B cell (primary cell): ENCODE results near the gene MICAL3. TPM values are rescaled to one million over a fixed set of nuclear protein-coding genes. Genes with fewer than 3 reads are reported as not detected.

Experiments used
- ATAC-seq: fragments of 200-7000 bp; cut with Tn5 transposase; one replicate; pipeline ENCODE4 v1.10.0; 2021; ENCODE audit warnings: low read depth, mild to moderate bottlenecking, moderate number of reproducible peaks, moderate library complexity
- CTCF ChIA-PET: fragments of 350-600 bp; sonication (Branson Sonifier 250); formaldehyde crosslinking; loops from one replicate; lab custom pipeline; 2021; ENCODE audit warnings: antibody characterized with exemption, inconsistent platforms; lab: Charles Lee
- POLR2A ChIA-PET: fragments of 350-600 bp; sonication (Branson Sonifier 250); formaldehyde crosslinking; loops from one replicate; lab custom pipeline; 2021; ENCODE audit warnings: antibody characterized with exemption; lab: Charles Lee
- DNase-seq: peaks from one replicate; pipeline ENCODE4 v3.0.0; 2013
- H2AFZ ChIP-seq: 2 replicates; pipeline ENCODE4 v1.6.1; 2012; ENCODE audit warnings: mild to moderate bottlenecking, low read depth, low read length; ENCODE audit not compliant: insufficient read depth, poor library complexity, severe bottlenecking
- H3K27ac ChIP-seq, 2 donors: 1 replicate in 1 of 2; 2 replicates in 1 of 2; pipeline ENCODE4 v1.5.1; 2012 to 2013; ENCODE audit warnings: low read length in 2 of 2, mild to moderate bottlenecking in 2 of 2, moderate library complexity in 1 of 2
- H3K27me3 ChIP-seq, 4 experiments: fragments of 200-600 bp in 1 of 4; sonication (generic) in 1 of 4; replicated peaks in 1 of 4; 1 replicate in 2 of 4; 2 replicates in 2 of 4; pipeline versions ENCODE4 v1.6.1 to v1.7.0; 2013 to 2016; ENCODE audit warnings: low read length in 3 of 4, mild to moderate bottlenecking in 2 of 4, mixed read lengths in 1 of 4, moderate library complexity in 1 of 4; ENCODE audit not compliant: insufficient read depth in 4 of 4, control insufficient read depth in 3 of 4; ENCODE audit errors: control extremely low read depth in 1 of 4
- H3K36me3 ChIP-seq, 2 experiments: replicated peaks in 1 of 2; 1 replicate in 1 of 2; 2 replicates in 1 of 2; pipeline versions ENCODE4 v1.6.1 to v1.7.1; 2013; ENCODE audit warnings: low read length in 1 of 2; ENCODE audit not compliant: insufficient read depth in 2 of 2, control insufficient read depth in 1 of 2; ENCODE audit errors: control extremely low read depth in 1 of 2, extremely low read depth in 1 of 2
- H3K4me1 ChIP-seq, 2 donors: fragments of 200-600 bp in 1 of 2; sonication (generic) in 1 of 2; 1 replicate in 1 of 2; 2 replicates in 1 of 2; pipeline versions ENCODE4 v1.5.1 to v1.6.1; 2013 to 2017; ENCODE audit warnings: low read length in 2 of 2; ENCODE audit not compliant: control insufficient read depth in 2 of 2, insufficient read depth in 2 of 2
- H3K4me2 ChIP-seq: replicated peaks from 2 replicates; pipeline ENCODE3; 2012; ENCODE audit warnings: mild to moderate bottlenecking, low read depth, low read length; ENCODE audit not compliant: poor library complexity, severe bottlenecking
- H3K4me3 ChIP-seq, 5 experiments: fragments of 200-600 bp in 1 of 5; sonication (generic) in 1 of 5; 1 replicate in 3 of 5; 2 replicates in 2 of 5; pipeline versions ENCODE4 v1.5.1 to v1.7.0; 2011 to 2016; ENCODE audit warnings: low read length in 4 of 5, mild to moderate bottlenecking in 4 of 5, low read depth in 2 of 5, control low read depth in 1 of 5, moderate library complexity in 1 of 5; ENCODE audit not compliant: insufficient read depth in 1 of 5; ENCODE audit errors: control extremely low read depth in 1 of 5, extremely low read depth in 1 of 5
- H3K79me2 ChIP-seq: fragments of 200-600 bp; sonication (generic); one replicate; pipeline ENCODE4 v1.6.0; 2016; ENCODE audit warnings: low read length; ENCODE audit not compliant: control insufficient read depth, insufficient read depth
- H3K9ac ChIP-seq: fragments of 200-600 bp; sonication (generic); 2 replicates; pipeline ENCODE4 v1.6.1; 2017; ENCODE audit warnings: mild to moderate bottlenecking, low read length, moderate library complexity
- H3K9me3 ChIP-seq, 3 donors: one replicate each; pipeline versions ENCODE4 v1.6.1 to v1.7.1; 2013; ENCODE audit warnings: low read length in 2 of 3; ENCODE audit not compliant: control insufficient read depth in 2 of 3, insufficient read depth in 1 of 3; ENCODE audit errors: control extremely low read depth in 1 of 3
- H4K20me1 ChIP-seq: 2 replicates; pipeline ENCODE4 v1.6.0; 2012; ENCODE audit warnings: mild to moderate bottlenecking, low read length; ENCODE audit not compliant: insufficient read depth, control insufficient read depth, poor library complexity, severe bottlenecking
- H3K27ac Mint-ChIP-seq: one replicate; pipeline ENCODE4 v1.8.0; 2021; ENCODE audit warnings: mixed read lengths
- H3K27me3 Mint-ChIP-seq: one replicate; pipeline ENCODE4 v1.8.0; 2021; ENCODE audit warnings: mixed read lengths
- H3K4me1 Mint-ChIP-seq: one replicate; pipeline ENCODE4 v1.8.0; 2021; ENCODE audit warnings: mixed read lengths
- H3K4me3 Mint-ChIP-seq: one replicate; pipeline ENCODE4 v1.8.0; 2021; ENCODE audit warnings: mixed read lengths
- H3K9me3 Mint-ChIP-seq: one replicate; pipeline ENCODE4 v1.8.0; 2022; ENCODE audit warnings: mixed read lengths; ENCODE audit not compliant: insufficient read depth
- EZH2 ChIP-seq: IDR thresholded peaks from 2 replicates; pipeline ENCODE4 v1.6.1; 2012; ENCODE audit warnings: borderline replicate concordance, low read depth, mild to moderate bottlenecking, moderate library complexity, low read length; ENCODE audit not compliant: insufficient read depth, poor library complexity, severe bottlenecking
- WGBS: methylation state at CpG from one replicate; pipeline ENCODE4 v1.1.5; 2013; ENCODE audit warnings: missing lambda C conversion rate; ENCODE audit not compliant: insufficient coverage; 5-methylcytosine and 5-hydroxymethylcytosine counted together
- intact Hi-C: fragments of 100-400 bp; cut with micrococcal nuclease; formaldehyde crosslinking; loops from one replicate; pipeline ENCODE4 v1.10.0; 2022
- polyA plus RNA-seq: library from polyadenylated mRNA; depleted of rRNA; stranded (reverse); fragments of >200 nt; gene quantifications from 2 replicates; pipeline ENCODE4 v1.2.3, GENCODE V29; 2012
- total RNA-seq, 2 donors: library from RNA; stranded (reverse); fragments of 120-200 nt in 1 of 2; gene quantifications; 1 replicate in 1 of 2; 2 replicates in 1 of 2; pipeline versions ENCODE4 v1.2.3 to v1.2.4, GENCODE V29; 2013 to 2022
- TF ChIP-seq, protein P1 (sequence below): fragments of 200-600 bp; IDR thresholded peaks from one replicate; pipeline ENCODE4 v1.8.0; 2022; ENCODE audit warnings: antibody characterized with exemption, mild to moderate bottlenecking

Gene MICAL3
- total and polyA plus RNA-seq, 2 donors (not counting 1 experiment from before 2014, with no cell fraction given), result 50.5 to 253 TPM

DNA sequence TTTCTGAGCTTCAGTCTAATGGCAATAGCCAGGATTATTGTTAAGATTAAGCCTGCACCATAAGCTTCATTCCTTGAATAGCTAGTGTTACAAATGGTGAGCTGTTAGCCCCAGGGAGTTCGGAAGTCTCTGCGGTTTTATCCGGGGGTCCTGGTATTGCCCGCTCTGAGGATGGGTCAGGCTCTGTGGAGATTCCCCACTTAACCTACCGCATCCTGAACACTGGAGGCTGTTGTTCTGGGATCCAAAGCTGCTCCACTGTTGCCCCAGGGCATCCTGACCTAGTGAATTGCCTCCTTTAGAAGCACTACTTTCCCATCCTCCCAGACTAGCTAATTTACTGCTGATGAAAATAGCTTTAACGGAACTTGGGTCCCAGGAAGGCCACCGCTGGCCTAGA, 38.9 kb upstream of the MICAL3 start:
- ATAC-seq, result no peak
- Histone ChIP-seq H3K4me3 (no peak overlapping the region), H3K4me2 (no peak overlapping the region), H3K79me2 (peaks cover 3% of the 10 kb centered on the region), H4K20me1 (no peaks in the 10 kb centered on the region), H3K36me3 (no peaks in the 10 kb centered on the region), H3K9ac (no peak overlapping the region), H3K4me1 (peaks cover 34 to 51% of the 10 kb centered on the region in 2 donors), H3K27me3 (no peaks in the 10 kb centered on the region), H2AFZ (no peak overlapping the region), H3K27ac (no peak overlapping the region), H3K9me3 (no peaks in the 10 kb centered on the region)
- no peak overlapping the region for H3K4me3 Mint-ChIP-seq
- peaks cover 52% of the 10 kb centered on the region for H3K4me1 Mint-ChIP-seq
- CTCF ChIA-PET, result interaction anchor here (0.8 to 2.0 kb wide), 4 partner anchors 13 to 322 kb away, joined by 3 to 17 read pairs (median 4); no protein-coding TSS in a partner anchor
- peak overlapping the region; percentile 43 for H3K27ac Mint-ChIP-seq
- intact Hi-C loops, result no loop called here
- TF ChIP-seq EZH2, result no peak
- TF ChIP-seq, protein P1, sequence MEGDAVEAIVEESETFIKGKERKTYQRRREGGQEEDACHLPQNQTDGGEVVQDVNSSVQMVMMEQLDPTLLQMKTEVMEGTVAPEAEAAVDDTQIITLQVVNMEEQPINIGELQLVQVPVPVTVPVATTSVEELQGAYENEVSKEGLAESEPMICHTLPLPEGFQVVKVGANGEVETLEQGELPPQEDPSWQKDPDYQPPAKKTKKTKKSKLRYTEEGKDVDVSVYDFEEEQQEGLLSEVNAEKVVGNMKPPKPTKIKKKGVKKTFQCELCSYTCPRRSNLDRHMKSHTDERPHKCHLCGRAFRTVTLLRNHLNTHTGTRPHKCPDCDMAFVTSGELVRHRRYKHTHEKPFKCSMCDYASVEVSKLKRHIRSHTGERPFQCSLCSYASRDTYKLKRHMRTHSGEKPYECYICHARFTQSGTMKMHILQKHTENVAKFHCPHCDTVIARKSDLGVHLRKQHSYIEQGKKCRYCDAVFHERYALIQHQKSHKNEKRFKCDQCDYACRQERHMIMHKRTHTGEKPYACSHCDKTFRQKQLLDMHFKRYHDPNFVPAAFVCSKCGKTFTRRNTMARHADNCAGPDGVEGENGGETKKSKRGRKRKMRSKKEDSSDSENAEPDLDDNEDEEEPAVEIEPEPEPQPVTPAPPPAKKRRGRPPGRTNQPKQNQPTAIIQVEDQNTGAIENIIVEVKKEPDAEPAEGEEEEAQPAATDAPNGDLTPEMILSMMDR, result no peak
- DNase-seq, result no peak
- no peaks in the 10 kb centered on the region for H3K27me3 Mint-ChIP-seq
- POLR2A ChIA-PET, result no interaction called here
- WGBS, result 96% methylated on average over 7 of the region's 7 CpGs
- no peaks in the 10 kb centered on the region for H3K9me3 Mint-ChIP-seq

DNA sequence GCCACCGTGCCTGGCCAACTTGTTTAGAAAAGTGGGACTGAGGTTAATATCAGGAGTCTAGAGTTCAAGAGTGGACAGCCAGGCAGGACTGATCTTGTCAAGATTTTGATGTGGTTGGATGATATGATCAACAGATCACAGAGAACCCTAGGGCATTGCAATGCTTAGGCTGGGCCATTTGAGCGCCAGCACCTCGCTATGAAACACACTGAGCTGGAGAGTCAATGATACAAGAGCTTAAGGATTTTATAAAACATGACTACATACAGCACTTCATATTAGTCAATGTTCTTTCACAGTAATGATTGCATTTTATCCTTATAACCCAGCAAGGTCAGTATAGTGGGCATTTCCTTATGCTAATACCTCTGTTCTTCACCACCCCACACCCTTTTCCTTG, 38.1 kb upstream of the MICAL3 start:
- Mint-ChIP-seq H3K27me3 (no peaks in the 10 kb centered on the region), H3K27ac (no peak overlapping the region), H3K4me3 (no peak overlapping the region), H3K9me3 (no peaks in the 10 kb centered on the region), H3K4me1 (peaks cover 53% of the 10 kb centered on the region)
- H3K4me3 ChIP-seq, result no peak overlapping the region
- H3K27me3 ChIP-seq, result no peaks in the 10 kb centered on the region
- peaks cover 37 to 52% of the 10 kb centered on the region in 2 donors for H3K4me1 ChIP-seq
- ATAC-seq, result no peak
- no peaks in the 10 kb centered on the region for H3K36me3 ChIP-seq
- 100% methylated on average over 3 of the region's 3 CpGs for WGBS
- H3K9ac ChIP-seq, result no peak overlapping the region
- TF ChIP-seq, protein P1, result no peak
- no peak overlapping the region for H2AFZ ChIP-seq
- ChIA-PET CTCF (interaction anchor here (1.1 to 2.0 kb wide), 4 partner anchors 14 to 321 kb away, joined by 3 to 17 read pairs (median 4); no protein-coding TSS in a partner anchor), POLR2A (no interaction called here)
- no peak for DNase-seq
- H3K27ac ChIP-seq, result no peak overlapping the region
- H3K79me2 ChIP-seq, result peaks cover 3% of the 10 kb centered on the region
- no peak overlapping the region for H3K4me2 ChIP-seq
- H3K9me3 ChIP-seq, result no peaks in the 10 kb centered on the region
- no peaks in the 10 kb centered on the region for H4K20me1 ChIP-seq
- intact Hi-C loops, result no loop called here
